Stimulated activated CD4-positive, alpha-beta T cell treated with anti-CD3 and anti-CD28 coated beads, TNF-alpha, amount 100 ng/mL, for 1 hour (primary cell): ENCODE results near the gene ATP8B2.
"Not testable (repeated sequence)": the region's sequence is repeated elsewhere in the genome, so short reads cannot be mapped to it uniquely, and the experiment has no call there.

Source experiments
- DNase-seq, 3 donors: peaks; one replicate each; pipeline ENCODE4 v3.0.0-alpha.2; 2020; ENCODE audit warnings: low read depth in 3 of 3, low spot score in 1 of 3

The ATP8B2 gene

GRCh38 chr1:154344977-154345837, 19.9 kb downstream of the ATP8B2 start:
- DNase-seq, result peak; percentile 49 to 63 (median 51)

DNA sequence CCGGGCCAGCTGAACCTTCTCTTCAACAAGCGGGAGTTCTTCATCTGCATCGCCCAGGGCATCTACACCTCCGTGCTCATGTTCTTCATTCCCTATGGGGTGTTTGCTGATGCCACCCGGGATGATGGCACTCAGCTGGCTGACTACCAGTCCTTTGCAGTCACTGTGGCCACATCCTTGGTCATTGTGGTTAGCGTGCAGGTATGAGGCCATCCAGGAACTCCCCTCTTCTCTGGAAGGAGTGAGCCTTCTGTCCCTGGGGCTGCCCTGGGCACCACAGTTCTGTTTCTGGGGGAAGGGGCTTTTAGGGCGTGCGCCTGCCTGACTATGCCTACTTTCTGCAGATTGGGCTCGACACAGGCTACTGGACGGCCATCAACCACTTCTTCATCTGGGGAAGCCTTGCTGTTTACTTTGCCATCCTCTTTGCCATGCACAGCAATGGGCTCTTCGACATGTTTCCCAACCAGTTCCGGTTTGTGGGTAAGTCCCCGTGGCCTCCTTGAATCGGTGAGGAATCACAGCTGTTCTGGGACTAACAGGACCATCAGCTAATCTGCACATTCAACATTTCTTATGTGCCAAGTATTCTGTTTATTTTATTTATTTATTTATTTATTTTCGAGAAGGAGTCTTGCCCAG, 21.1 kb downstream of the ATP8B2 start:
- no peak for DNase-seq

- no peak for DNase-seq
Observed at GRCh38 chr1:154347961-154348360, 22.6 kb downstream of the ATP8B2 start.

DNA sequence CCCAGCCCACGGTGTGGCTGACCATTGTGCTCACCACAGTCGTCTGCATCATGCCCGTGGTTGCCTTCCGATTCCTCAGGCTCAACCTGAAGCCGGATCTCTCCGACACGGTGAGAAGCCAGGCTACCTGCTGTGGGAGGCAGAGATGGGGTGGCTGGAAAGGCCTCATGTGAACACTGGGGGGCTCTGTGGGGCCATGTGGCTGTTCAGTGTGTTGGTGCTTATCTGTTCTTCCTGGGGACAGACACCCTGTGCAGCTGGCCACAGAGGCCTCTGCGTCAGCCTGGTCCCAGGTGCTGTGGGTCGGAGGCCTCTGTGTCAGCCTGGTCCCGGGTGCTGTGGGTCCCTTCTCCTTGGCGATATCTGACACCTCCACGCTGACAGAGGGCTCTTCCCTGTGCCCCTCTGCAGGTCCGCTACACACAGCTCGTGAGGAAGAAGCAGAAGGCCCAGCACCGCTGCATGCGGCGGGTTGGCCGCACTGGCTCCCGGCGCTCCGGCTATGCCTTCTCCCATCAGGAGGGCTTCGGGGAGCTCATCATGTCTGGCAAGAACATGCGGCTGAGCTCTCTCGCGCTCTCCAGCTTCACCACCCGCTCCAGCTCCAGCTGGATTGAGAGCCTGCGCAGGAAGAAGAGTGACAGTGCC, 23.2 kb downstream of the ATP8B2 start:
- no peak for DNase-seq

GRCh38 chr1:154349121-154349520, 23.8 kb downstream of the ATP8B2 start:
- DNase-seq, result no peak

GRCh38 chr1:154350383-154350782, 25.1 kb downstream of the ATP8B2 start:
- no peak for DNase-seq

- no peak for DNase-seq
Observed at GRCh38 chr1:154351363-154352068, 26.2 kb downstream of the ATP8B2 start.

DNA sequence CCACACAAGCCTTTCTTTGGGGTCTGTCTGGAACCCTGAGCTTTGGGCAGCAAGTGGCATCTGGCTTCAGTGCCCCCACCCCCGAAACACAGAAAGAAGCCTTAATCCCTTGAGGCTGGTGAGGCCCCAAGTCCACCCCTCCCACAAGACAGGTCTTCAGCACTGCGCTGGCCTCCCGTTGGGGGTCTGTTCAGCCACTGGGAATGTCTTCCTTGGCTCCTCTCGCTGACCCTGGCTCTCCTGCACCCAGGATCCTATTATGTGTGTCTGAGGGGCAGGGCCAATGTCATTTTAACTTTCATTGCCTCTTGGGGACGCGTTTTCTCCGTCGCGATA, 26.9 kb downstream of the ATP8B2 start:
- DNase-seq, result no peak

DNA sequence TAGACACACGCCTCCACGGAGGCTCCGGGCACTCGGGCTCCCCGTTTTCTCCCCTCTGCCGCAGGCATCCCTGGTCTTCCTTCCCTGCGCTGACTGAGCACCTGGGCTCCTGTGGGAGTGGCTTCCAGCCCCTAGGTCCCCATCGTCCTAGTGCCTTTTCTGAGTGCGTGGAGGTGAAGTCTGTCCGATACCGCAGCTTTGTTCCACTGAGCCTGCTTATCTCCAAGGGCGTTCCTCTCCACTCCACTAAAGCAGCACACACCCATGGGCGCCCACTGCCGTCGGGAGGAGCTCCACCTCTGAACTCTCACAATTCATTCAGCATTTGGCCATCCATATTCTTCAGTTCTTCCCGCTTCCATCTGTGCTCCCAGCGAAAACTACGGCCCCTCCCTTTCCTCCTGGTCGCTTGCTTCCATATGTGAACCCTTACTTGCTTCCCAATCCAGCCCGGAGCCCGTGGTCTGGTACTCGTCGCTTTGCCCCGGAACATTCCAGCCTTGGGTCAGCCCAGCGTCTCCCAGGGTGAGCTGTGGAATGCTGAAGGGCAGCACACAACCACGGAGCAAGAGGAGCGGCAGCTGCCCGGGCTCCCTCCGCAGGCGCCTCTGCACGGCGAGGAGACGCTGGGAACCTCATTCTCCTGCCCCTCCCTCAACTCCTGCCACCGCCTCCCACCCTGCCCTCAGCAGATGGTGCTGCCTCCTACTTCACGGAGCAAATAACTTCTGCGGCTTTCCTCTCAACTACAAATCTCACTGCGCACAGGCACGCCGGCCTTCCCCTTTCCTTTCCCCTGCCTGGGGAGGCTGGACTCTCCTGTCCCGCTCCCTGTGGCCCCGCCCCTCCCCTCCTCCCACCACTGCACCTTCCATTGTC, 27.5 kb downstream of the ATP8B2 start:
- no peak for DNase-seq

- no peak for DNase-seq
Observed at GRCh38 chr1:154353460-154353904, 28.2 kb downstream of the ATP8B2 start.

DNA sequence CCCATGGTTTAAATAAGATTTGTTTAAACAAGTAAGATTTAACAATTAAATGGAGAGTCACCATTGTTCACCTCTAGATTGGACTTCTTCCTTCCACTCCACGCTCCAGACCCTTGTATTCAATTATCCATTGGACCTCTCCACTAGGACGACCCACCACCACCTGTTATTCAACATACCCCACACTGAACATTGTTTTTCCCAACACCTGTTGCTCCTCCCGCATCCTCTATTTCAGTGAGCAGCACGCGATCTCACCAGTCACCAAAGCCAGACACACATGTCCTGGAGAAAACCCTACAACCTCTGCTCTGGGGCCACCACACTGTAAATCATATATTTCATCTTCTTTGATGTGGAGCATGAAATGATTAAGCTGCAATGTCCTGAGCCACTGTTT, 28.6 kb downstream of the ATP8B2 start:
- DNase-seq, result no peak

GRCh38 chr1:154358519-154358918, 33.2 kb downstream of the ATP8B2 start:
- DNase-seq, result no peak

DNA sequence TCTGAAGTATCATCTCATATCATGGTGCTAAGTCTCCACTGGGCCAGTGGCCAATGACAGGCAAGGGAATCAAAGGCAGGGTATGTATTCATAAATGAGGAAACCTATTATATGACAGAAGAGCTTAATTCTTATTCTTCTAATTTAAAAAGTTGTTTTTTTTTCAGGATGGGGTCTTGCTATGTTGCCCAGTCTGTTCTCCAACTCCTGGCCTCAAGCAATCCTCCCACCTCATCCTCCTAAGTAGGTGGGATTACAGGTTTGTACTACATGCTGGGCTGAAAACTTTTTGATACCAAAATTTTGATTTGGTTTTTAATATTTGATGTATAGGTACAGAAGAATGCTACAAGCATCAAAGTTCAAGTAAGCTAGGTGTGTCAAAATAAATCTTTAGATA, 35.0 kb downstream of the ATP8B2 start:
- no peak for DNase-seq

DNA sequence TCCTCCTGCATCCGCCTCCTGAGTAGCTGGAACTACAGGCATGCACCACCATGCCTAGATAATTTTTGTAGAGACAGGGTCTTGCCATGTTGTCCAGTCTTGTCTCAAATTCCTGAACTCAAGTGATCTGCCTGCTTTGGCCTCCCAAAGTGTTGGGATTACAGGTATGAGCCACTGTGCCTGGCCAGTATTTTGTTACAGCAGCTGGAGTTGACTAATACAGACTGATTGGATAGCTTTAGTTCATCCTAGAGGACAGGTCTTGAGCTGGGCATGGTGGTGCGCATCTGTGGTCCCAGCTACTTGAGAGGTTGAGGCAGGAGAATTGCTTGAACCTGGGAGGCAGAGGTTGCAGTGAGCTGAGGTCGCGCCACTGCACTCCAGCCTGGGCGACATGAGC, 35.6 kb downstream of the ATP8B2 start:
- DNase-seq, result not testable (repeated sequence)

DNA sequence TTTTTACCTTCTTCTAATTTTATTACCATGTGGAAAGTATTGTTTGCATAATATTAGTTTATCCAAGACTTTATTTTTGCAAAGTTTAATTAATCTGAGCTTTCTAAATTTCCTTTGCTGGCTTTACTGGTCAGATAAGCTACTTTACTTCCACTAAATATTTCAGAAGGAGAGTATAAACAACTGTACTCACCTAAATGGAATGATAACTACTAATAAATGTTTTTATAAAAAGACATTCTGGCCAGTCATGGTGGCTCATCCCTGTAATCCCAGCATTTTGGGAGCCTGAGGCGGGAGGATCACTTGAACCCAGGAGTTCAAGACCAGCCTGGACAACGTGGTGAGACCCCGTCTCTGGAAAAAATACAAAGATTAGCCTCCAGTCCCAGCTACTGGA, 36.0 kb downstream of the ATP8B2 start:
- DNase-seq, result no peak

DNA sequence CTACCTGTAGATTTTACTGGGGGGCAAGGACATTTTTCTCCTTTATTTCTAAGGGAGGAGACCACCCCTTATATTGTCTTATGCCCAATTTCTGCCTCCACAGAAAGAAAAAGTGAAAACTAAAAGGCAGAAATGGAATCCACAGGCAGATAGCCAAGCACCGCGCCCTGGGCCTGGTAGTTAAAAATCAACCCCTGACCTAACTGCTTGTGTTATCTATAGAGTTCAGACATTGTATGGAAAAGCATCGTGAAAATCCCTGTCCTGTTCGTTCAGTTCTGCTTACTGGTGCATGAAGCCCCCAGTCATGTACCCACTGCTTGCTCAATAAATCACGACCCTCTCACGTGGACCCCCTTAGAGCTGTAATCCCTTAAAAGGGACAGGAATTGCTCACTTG, 46.1 kb downstream of the ATP8B2 start:
- DNase-seq, result no peak

GRCh38 chr1:154373777-154374357, 48.5 kb downstream of the ATP8B2 start:
- DNase-seq, result not testable (repeated sequence)

- DNase-seq, result no peak
Observed at GRCh38 chr1:154379301-154379700, 54.0 kb downstream of the ATP8B2 start.

DNA sequence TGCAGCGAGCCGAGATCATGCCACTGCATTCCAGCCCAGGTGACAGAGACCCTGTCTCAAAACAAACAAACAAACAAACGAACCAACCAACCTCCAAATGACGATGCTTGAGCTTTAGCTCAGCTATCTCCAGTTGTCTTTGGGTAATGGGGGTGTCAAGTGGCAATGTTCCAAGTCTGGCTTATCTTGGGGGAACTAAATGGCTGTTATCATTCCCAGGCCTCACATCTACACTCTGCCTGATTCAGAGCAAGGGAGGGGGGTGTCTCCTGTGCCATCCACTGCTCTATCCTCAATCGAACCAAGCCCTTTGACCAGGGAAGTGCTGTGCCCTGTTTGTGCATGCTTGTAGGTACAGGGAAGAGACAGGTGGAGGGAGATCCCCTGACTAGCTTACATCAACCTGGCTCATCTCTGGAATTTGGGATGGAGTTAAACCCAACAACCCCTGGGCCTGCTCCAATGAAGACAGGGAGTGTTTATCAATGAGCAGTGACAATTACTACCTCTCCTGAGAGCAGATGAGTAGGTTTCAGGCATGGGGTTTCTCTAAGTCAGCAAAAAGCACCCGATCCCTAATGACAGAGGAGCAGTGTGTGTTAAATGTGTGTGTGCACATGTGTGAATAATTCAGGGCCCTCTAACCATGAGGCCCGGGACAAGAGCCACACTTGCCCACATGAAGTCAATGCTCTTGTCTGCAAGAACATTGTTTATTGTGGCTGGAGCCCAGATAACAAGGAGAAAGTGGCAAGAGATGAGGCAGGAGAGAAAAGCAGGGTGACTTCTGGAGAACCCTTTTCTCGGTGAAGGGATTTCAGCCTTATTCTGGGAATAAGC, 59.5 kb downstream of the ATP8B2 start:
- no peak for DNase-seq
